ENCODE results near the gene GNAI3. TPM values are rescaled to one million over a fixed set of nuclear protein-coding genes. Genes with fewer than 3 reads are reported as not detected.
A peak's percentile ranks its signal among the peaks of the same experiment; 100 is the strongest.

GNAI3 gene
- total RNA-seq = 10 to 100 TPM in 3 of 4 donors, 1 to 10 TPM in 1; 8.2 to 15.1 (median 11.6) TPM

GRCh38 chr1:109548321-109549267 lies at the start of gene GNAI3:
Gene GNAI3 (plus strand): TSS chr1:109548615. CDS start chr1:109548721, 106 bp downstream.
- H3K4me1 ChIP-seq = peaks cover 7 to 56% (median 22%) of the 10 kb centered on the region in 3 donors
- peak; percentile 84 for DNase-seq
- H3K9me3 ChIP-seq = no peaks in the 10 kb centered on the region
- peak within 1 kb of the TSS; percentile 97 to 99 (median 98) for H3K27ac ChIP-seq
- H3K36me3 ChIP-seq = no peaks in the 10 kb centered on the region
- peak within 1 kb of the TSS; percentile 87 to 96 (median 94) for H3K4me3 ChIP-seq
- no peaks in the 10 kb centered on the region for H3K27me3 ChIP-seq
- 0 to 1% methylated on average over 42 to 62 of the region's 68 CpGs for WGBS, 2 donors
- TF ChIP-seq, protein P1, sequence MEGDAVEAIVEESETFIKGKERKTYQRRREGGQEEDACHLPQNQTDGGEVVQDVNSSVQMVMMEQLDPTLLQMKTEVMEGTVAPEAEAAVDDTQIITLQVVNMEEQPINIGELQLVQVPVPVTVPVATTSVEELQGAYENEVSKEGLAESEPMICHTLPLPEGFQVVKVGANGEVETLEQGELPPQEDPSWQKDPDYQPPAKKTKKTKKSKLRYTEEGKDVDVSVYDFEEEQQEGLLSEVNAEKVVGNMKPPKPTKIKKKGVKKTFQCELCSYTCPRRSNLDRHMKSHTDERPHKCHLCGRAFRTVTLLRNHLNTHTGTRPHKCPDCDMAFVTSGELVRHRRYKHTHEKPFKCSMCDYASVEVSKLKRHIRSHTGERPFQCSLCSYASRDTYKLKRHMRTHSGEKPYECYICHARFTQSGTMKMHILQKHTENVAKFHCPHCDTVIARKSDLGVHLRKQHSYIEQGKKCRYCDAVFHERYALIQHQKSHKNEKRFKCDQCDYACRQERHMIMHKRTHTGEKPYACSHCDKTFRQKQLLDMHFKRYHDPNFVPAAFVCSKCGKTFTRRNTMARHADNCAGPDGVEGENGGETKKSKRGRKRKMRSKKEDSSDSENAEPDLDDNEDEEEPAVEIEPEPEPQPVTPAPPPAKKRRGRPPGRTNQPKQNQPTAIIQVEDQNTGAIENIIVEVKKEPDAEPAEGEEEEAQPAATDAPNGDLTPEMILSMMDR (IDR thresholded peaks at IDR 0.05) = peak in 2 of 6 experiments; percentile 2 to 28
- peak in 3 of 4 donors; percentile 96 to 99 (median 99) for TF ChIP-seq POLR2A (IDR thresholded peaks at IDR 0.05)
- intact Hi-C loops (cut with DNase I) = loop anchor here (5.0 to 10.0 kb wide), 2 partner anchors 224 to 436 kb away; partner anchors contain the start of gene AHCYL1

DNA sequence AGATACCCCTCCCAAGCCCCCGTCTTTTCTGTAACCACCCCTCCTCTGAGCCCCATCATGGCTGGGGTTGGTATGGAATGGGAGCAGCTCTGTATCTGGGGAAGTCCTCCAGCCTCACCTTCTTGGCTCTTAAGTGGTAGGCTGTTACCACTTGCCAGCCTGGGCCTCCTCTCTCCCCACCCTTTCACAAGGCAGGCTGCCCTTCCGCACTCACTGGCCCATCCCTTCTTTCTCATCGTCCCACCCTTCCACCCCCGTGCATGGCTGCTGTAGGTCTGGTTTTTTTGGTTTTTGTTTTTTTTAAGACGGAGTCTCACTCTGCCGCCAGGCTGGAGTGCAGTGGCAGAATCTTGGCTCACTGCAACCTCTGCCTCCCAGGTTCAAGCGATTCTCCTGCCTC lies 49.3 kb upstream of the GNAI3 start:
- intact Hi-C loops (cut with DNase I) = no loop called here
- no peak for DNase-seq
- H3K9me3 ChIP-seq = no peaks in the 10 kb centered on the region
- peaks cover 34 to 80% (median 42%) of the 10 kb centered on the region in 3 donors for H3K4me1 ChIP-seq
- H3K4me3 ChIP-seq = no peak overlapping the region
- H3K27ac ChIP-seq = peak overlapping the region; percentile 48 to 84 (median 71)
- TF ChIP-seq, protein P1 (IDR thresholded peaks at IDR 0.05) = no peak
- no peak for TF ChIP-seq POLR2A (IDR thresholded peaks at IDR 0.05)
- WGBS, 2 donors = 32 to 68% methylated on average over 6 to 7 of the region's 7 CpGs
- peaks cover 0 to 52% (median 5%) of the 10 kb centered on the region in 3 donors for H3K36me3 ChIP-seq
- no peaks in the 10 kb centered on the region for H3K27me3 ChIP-seq

DNA sequence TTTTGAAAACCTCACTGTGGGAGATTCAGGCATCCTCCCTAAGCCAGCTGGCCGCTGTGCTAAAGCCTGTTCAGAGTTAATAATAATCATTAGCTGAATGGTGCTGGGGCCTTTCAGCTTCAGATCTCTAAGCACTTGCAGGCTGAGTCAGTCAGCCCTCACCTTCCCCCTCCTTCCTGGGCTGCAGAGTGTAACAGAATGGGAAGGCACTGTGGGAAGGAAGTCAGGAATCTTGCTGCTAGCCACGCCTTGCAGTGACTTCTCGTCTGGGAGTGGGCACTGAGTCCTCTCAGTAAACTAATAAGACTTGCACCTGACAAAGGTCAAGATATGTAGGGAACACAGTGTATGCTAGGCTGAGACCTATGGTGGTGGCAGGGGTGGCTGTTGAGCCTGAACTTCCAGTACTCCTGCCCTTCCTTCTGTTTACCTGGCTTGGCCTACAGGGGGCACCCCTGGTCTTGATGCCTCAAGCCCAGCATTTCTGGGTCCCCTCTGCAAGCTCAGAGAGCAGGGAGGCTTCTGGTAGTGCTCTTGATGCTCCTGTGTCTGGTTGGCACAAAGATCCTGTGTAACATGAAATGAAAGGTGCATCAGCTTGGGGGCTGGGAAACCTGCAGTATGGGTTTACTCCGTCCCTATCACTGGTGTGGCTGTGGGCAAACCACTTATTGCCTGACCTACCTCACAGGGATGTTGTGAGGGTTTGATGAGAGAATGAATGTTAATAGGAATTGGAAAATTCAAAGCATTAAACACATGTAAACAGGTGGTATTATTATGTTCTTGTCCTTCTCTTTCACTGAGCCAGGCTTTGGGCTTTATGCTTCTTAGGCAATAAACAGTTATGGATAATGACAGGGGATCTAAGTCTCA lies 48.5 kb upstream of the GNAI3 start:
- intact Hi-C loops (cut with DNase I) = no loop called here
- Histone ChIP-seq H3K4me1 (peaks cover 27 to 76% (median 39%) of the 10 kb centered on the region in 3 donors), H3K36me3 (peaks cover 0 to 52% (median 5%) of the 10 kb centered on the region in 3 donors), H3K27ac (peak overlapping the region; percentile 48 to 84 (median 71)), H3K9me3 (no peaks in the 10 kb centered on the region), H3K4me3 (no peak overlapping the region), H3K27me3 (no peaks in the 10 kb centered on the region)
- TF ChIP-seq POLR2A (IDR thresholded peaks at IDR 0.05) = no peak
- TF ChIP-seq, protein P1 (IDR thresholded peaks at IDR 0.05) = peak in 5 of 6 experiments; percentile 31 to 64 (median 37)
- DNase-seq = no peak
- WGBS, 2 donors = 42 to 48% methylated on average over 3 of the region's 4 CpGs

DNA sequence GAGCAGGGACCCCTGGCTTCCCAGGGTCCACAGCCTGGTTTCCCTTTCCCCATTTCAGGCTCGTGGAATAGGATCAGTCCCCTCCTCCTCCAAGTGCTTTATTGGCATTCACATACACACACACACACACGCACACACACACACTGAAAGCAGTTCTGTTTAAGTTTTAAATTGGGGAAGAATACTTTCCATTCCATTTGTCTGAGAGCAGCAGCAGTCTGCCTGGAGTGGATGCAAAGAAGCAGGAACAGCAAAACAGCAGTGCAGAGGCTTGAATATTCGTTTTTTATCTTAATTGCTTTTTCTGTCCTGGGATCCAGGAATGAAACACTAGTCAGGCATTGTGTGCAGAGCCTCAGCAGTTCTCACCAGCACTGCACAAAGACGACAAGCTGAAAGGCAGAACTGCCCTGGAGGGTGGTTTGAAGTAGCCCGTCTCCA lies 47.5 kb upstream of the GNAI3 start:
- TF ChIP-seq POLR2A (IDR thresholded peaks at IDR 0.05) = no peak
- TF ChIP-seq, protein P1 (IDR thresholded peaks at IDR 0.05) = no peak
- 35 to 44% methylated on average over 5 of the region's 5 CpGs for WGBS, 2 donors
- Histone ChIP-seq H3K4me3 (no peak overlapping the region), H3K27me3 (no peaks in the 10 kb centered on the region), H3K4me1 (peaks cover 25 to 65% (median 35%) of the 10 kb centered on the region in 3 donors), H3K36me3 (peaks cover 0 to 47% (median 5%) of the 10 kb centered on the region in 3 donors), H3K27ac (peak overlapping the region in 3 of 4 donors; percentile 5 to 84 (median 7)), H3K9me3 (no peaks in the 10 kb centered on the region)
- intact Hi-C loops (cut with DNase I) = no loop called here
- no peak for DNase-seq
